AG04450 (cell line): ENCODE results near the gene SOX10. TPM values are rescaled to one million over a fixed set of nuclear protein-coding genes. Genes with fewer than 3 reads are reported as not detected.

Experiments
- CTCF ChIA-PET: fragments of 300-600, 350-600 bp; formaldehyde crosslinking; extraction: SDS; loops from one replicate; lab custom pipeline; 2022; ENCODE audit warnings: antibody characterized with exemption, inconsistent platforms; lab: Charles Lee
- POLR2A ChIA-PET: fragments of 350-600 bp; formaldehyde crosslinking; extraction: SDS; loops from one replicate; lab custom pipeline; 2021; ENCODE audit warnings: antibody characterized with exemption, inconsistent platforms; lab: Yijun Ruan, JAX
- DNase-seq: peaks from one replicate; pipeline ENCODE4 v3.0.0-alpha.2; 2011; ENCODE audit warnings: low read depth, low spot score
- H3K27ac ChIP-seq: one replicate; pipeline ENCODE4 v1.5.1; 2012; ENCODE audit warnings: low read depth, low read length, control low read depth
- H3K27me3 ChIP-seq: one replicate; pipeline ENCODE4 v1.6.0; 2012; ENCODE audit warnings: low read length; ENCODE audit not compliant: control insufficient read depth, insufficient read depth
- H3K4me3 ChIP-seq: 2 replicates; pipeline ENCODE4 v1.5.1; 2011; ENCODE audit warnings: mild to moderate bottlenecking, low read depth, low read length, control low read depth
- H3K9me3 ChIP-seq: 2 replicates; pipeline ENCODE4 v1.5.1; 2012; ENCODE audit warnings: low read length; ENCODE audit not compliant: control insufficient read depth, insufficient read depth
- CTCF ChIP-seq: IDR thresholded peaks from 2 replicates; pipeline ENCODE4 v1.5.1; 2011; ENCODE audit warnings: low read depth, low read length, control low read depth, inconsistent platforms
- polyA plus RNA-seq: library from polyadenylated mRNA; depleted of rRNA; stranded (reverse); fragments of >200 nt; gene quantifications from 2 replicates; pipeline ENCODE4 v1.2.3, GENCODE V29; 2011

SOX10 gene
- polyA plus RNA-seq, 1 experiment: not detected

GRCh38 chr22:37973271-37974170 lies 10.8 kb downstream of the SOX10 start:
- no peak for DNase-seq
- ChIA-PET CTCF (no interaction called here), POLR2A (interaction anchor here (0.6 kb wide), 1 partner anchor 14 kb away, joined by 3 read pairs; no protein-coding TSS in a partner anchor)
- TF ChIP-seq CTCF: no peak
- Histone ChIP-seq H3K27me3 (no peaks in the 10 kb centered on the region), H3K27ac (no peak overlapping the region), H3K9me3 (no peaks in the 10 kb centered on the region), H3K4me3 (no peak overlapping the region)

GRCh38 chr22:37972527-37972926 lies 11.8 kb downstream of the SOX10 start:
- H3K9me3 ChIP-seq: no peaks in the 10 kb centered on the region
- TF ChIP-seq CTCF: no peak
- no peak overlapping the region for H3K4me3 ChIP-seq
- CTCF ChIA-PET: interaction anchor here (1.0 kb wide), 1 partner anchor 38 kb away, joined by 4 read pairs; no protein-coding TSS in a partner anchor
- POLR2A ChIA-PET: no interaction called here
- DNase-seq: no peak
- H3K27me3 ChIP-seq: no peaks in the 10 kb centered on the region
- H3K27ac ChIP-seq: no peak overlapping the region

- H3K4me3 ChIP-seq: no peak overlapping the region
- TF ChIP-seq CTCF: no peak
- ChIA-PET CTCF (interaction anchor here (1.0 kb wide), 1 partner anchor 38 kb away, joined by 4 read pairs; no protein-coding TSS in a partner anchor), POLR2A (interaction anchor here (0.6 kb wide), 1 partner anchor 97 kb away, joined by 7 read pairs; no protein-coding TSS in a partner anchor)
- no peaks in the 10 kb centered on the region for H3K27me3 ChIP-seq
- no peaks in the 10 kb centered on the region for H3K9me3 ChIP-seq
- no peak overlapping the region for H3K27ac ChIP-seq
- no peak for DNase-seq
Measured at GRCh38 chr22:37971475-37972434, 12.6 kb downstream of the SOX10 start.

GRCh38 chr22:37970864-37971263 lies 13.5 kb downstream of the SOX10 start:
- ChIA-PET CTCF (interaction anchor here (1.4 kb wide), 1 partner anchor 83 kb away, joined by 5 read pairs; no protein-coding TSS in a partner anchor), POLR2A (interaction anchor here (0.6 to 0.7 kb wide), 2 partner anchors 96 to 139 kb away, joined by 4 to 7 read pairs; no protein-coding TSS in a partner anchor)
- no peak overlapping the region for H3K27ac ChIP-seq
- no peak for TF ChIP-seq CTCF
- no peaks in the 10 kb centered on the region for H3K27me3 ChIP-seq
- no peak overlapping the region for H3K4me3 ChIP-seq
- DNase-seq: no peak
- H3K9me3 ChIP-seq: no peaks in the 10 kb centered on the region
